ENCODE results near the gene AFAP1.

Gene AFAP1

DNA sequence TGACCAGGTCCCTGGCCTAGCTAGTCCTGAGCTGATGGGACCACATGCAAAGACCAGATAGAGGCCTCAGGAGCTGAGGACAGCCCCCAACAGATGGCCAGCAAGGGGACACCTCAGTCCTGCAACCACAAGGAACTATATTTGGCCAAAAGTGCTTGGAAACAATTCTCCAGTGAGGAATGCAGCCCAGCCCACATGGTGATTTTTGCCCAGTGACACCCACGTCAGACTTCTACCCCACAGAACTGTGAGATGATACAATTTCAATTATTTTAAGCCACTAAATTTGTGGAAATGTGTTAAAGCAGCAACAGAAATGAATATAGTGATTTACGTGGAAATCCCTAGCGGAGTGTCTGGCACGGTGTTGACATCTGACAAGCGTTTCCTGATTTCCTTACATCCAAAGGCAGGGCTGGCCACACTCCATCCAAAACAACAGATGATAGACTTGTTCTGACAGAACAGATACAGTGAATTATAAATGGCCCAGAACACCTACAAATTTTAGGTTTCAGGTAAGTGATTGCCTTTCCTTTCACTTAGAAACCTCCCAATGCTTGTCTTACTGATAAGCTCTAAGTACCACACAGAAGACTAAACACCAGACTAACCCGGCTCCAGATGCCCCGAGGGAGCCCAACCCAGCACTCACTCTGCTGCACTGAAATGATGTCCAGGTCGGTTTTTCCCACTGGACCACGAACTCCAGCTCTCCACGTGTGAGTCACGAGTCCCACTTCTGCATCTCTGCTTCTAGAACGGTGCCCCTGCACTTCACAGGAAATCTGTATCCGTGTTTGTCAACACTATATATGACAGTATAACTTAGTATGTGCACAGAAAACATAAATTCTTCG lies 5.8 kb downstream of the AFAP1 start:
- no peak for TF ChIP-seq TAF1 (IDR thresholded peaks at IDR 0.05; ENCODE audit: borderline replicate concordance, insufficient read depth, low read length)
- TF ChIP-seq POLR2AphosphoS5 (IDR thresholded peaks at IDR 0.05; ENCODE audit: low read depth, low read length): no peak
- TF ChIP-seq, protein P1, sequence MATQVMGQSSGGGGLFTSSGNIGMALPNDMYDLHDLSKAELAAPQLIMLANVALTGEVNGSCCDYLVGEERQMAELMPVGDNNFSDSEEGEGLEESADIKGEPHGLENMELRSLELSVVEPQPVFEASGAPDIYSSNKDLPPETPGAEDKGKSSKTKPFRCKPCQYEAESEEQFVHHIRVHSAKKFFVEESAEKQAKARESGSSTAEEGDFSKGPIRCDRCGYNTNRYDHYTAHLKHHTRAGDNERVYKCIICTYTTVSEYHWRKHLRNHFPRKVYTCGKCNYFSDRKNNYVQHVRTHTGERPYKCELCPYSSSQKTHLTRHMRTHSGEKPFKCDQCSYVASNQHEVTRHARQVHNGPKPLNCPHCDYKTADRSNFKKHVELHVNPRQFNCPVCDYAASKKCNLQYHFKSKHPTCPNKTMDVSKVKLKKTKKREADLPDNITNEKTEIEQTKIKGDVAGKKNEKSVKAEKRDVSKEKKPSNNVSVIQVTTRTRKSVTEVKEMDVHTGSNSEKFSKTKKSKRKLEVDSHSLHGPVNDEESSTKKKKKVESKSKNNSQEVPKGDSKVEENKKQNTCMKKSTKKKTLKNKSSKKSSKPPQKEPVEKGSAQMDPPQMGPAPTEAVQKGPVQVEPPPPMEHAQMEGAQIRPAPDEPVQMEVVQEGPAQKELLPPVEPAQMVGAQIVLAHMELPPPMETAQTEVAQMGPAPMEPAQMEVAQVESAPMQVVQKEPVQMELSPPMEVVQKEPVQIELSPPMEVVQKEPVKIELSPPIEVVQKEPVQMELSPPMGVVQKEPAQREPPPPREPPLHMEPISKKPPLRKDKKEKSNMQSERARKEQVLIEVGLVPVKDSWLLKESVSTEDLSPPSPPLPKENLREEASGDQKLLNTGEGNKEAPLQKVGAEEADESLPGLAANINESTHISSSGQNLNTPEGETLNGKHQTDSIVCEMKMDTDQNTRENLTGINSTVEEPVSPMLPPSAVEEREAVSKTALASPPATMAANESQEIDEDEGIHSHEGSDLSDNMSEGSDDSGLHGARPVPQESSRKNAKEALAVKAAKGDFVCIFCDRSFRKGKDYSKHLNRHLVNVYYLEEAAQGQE (IDR thresholded peaks at IDR 0.05; ENCODE audit: insufficient read depth in 1 of 2, low read depth in 2 of 2, low read length in 2 of 2): no peak
- TF ChIP-seq FOXP2 (optimal IDR thresholded peaks at IDR 0.05; ENCODE audit: borderline replicate concordance, extremely low read depth, extremely low read length, insufficient read depth): no peak
- TF ChIP-seq SIN3A (IDR thresholded peaks at IDR 0.05; ENCODE audit: borderline replicate concordance, insufficient read depth, low read length): no peak

DNA sequence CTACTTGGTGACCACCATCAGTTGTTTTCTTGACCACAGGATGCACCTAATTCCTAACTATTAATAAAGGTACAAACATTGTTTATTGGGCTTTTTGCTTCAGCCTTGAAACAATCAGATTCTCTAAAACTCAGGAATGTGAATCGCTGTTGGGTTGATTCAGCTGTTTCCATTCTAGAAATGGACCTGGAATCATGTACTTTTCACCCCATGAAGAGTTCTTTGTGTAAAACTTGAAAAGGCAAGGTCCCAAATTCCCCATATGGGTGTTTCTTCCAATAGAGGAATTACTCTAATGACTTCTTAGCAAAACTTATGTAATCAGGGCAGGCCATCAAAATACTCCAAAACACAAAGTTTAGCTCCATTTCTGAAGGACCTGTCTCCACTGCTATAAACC lies 7.4 kb downstream of the AFAP1 start:
- TF ChIP-seq POLR2AphosphoS5 (IDR thresholded peaks at IDR 0.05; ENCODE audit: low read depth, low read length): no peak

DNA sequence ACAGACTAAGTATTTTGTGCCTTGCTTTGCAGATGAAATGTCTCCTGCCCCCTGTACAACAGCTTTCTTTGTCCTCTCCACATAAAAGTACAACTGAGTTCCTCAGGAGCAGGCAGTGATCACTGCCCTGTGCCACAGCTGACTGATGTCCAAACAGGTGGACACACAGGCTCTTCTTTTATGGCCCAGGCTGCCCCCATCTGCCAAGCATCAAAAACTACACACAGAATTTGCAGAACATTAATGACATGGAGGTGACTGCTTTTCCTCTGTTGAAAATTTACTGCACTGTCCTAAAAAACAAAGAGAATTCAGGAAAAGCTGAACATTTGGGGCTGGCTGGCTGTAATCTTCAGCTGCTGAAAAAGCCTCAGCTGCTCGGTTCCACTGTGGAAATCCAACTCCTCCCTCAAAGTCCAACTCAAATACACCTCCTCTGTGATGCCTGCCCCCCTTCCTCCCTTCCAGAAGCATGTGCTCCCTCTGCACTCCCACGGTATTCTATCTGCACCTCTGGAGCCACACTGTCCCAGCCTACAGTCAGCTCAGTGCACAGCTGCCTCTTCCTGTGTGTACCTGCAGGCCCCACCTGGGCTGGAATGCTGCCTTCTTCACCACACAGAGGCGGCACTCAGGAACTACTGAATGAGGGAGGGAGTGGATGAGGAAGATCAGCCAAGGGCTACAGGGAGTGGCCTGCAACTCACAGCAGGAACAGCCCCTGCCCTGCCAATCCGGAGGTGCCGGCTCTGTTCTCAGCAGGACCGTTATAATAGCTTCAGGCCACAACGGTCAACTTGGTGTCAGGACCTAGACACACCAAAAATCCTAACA lies 10.3 kb downstream of the AFAP1 start:
- TF ChIP-seq FOXP2 (optimal IDR thresholded peaks at IDR 0.05; ENCODE audit: borderline replicate concordance, extremely low read depth, extremely low read length, insufficient read depth) (peak; percentile 16), POLR2AphosphoS5 (IDR thresholded peaks at IDR 0.05; ENCODE audit: low read depth, low read length) (no peak)
- TF ChIP-seq, protein P1 (IDR thresholded peaks at IDR 0.05; ENCODE audit: insufficient read depth in 1 of 2, low read depth in 2 of 2, low read length in 2 of 2): peak in 1 of 2 experiments; percentile 13; a peak in 1 of 4 replicates

DNA sequence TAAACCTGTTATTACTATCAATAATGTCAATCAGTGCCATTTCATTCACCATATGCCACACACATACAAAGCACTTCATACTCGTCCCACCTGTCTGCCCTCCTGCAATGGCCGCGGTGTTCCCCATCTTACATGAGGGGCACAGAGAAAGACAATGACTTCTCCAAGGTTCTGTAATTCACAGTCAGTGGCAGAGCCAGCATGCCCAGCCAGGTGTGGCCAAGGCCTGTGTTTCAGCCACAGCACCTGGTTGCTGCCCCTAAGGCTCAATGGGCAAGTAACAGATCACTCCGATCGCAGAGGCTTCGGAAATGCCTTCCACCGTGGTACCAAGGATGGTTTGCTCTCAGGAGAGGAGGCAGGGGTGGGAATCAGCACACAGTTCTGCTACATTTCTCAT lies 10.9 kb downstream of the AFAP1 start:
- no peak for TF ChIP-seq POLR2AphosphoS5 (IDR thresholded peaks at IDR 0.05; ENCODE audit: low read depth, low read length)
- TF ChIP-seq FOXP2 (optimal IDR thresholded peaks at IDR 0.05; ENCODE audit: borderline replicate concordance, extremely low read depth, extremely low read length, insufficient read depth): no peak
- TF ChIP-seq TAF1 (IDR thresholded peaks at IDR 0.05; ENCODE audit: borderline replicate concordance, insufficient read depth, low read length): no peak
- TF ChIP-seq SIN3A (IDR thresholded peaks at IDR 0.05; ENCODE audit: borderline replicate concordance, insufficient read depth, low read length): no peak
- TF ChIP-seq, protein P1 (IDR thresholded peaks at IDR 0.05; ENCODE audit: insufficient read depth in 1 of 2, low read depth in 2 of 2, low read length in 2 of 2): no peak

DNA sequence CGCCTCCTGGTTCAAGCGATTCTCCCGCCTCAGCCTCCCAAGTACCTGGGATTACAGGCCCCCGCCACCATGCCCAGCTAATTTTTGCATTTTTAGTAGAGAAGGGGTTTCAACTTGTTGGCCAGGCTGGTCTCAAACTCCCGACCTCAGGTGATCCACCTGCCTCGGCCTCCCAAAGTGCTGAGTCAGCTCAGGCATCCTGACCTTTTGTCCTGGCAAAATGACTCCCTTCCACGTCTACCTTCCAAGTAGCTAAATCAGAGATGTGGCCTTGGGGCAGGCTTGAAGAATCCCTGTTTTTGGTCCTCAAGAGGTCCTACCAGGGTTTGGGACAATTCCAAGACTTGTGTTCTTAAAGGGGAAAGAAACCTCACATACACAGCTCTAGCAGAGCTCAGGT lies 12.8 kb downstream of the AFAP1 start:
- TF ChIP-seq POLR2AphosphoS5 (IDR thresholded peaks at IDR 0.05; ENCODE audit: low read depth, low read length) (no peak), SIN3A (IDR thresholded peaks at IDR 0.05; ENCODE audit: borderline replicate concordance, insufficient read depth, low read length) (no peak), TAF1 (IDR thresholded peaks at IDR 0.05; ENCODE audit: borderline replicate concordance, insufficient read depth, low read length) (no peak), FOXP2 (optimal IDR thresholded peaks at IDR 0.05; ENCODE audit: borderline replicate concordance, extremely low read depth, extremely low read length, insufficient read depth) (no peak)
- TF ChIP-seq, protein P1 (IDR thresholded peaks at IDR 0.05; ENCODE audit: insufficient read depth in 1 of 2, low read depth in 2 of 2, low read length in 2 of 2): no peak

Data from PFSK-1 (cell line).